OCI-M2 (cell line): ENCODE measurements around the gene CRACDL.

Experiments used
- DNase-seq: peaks from one replicate; lab custom pipeline; 2025; ENCODE audit not compliant: unreplicated experiment; lab: John Stamatoyannopoulos, UW

The CRACDL gene

GRCh38 chr2:98778741-98779483, 157.1 kb downstream of the CRACDL start:
- no peak for DNase-seq

GRCh38 chr2:98778151-98778550, 157.9 kb downstream of the CRACDL start:
- no peak for DNase-seq

GRCh38 chr2:98777710-98778109, 158.3 kb downstream of the CRACDL start:
- DNase-seq: no peak

DNA sequence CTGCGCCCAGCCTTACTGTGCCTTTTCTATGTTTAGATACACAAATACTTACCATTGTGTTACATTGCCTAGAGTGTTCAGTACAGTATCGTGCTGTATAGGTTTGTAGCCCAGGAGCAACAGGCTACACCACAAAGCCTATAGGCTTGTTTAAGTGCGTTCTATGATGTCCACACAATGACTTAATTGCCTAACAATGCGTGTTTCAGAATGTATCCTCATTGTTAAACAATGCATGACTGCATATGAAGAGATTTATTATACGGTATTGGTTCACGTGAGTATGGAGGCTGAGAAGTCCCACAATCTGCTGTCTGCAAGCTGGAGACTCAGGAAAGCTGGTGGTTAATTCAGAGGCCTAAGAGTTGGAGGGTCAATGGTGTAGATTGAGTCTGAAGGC, 158.9 kb downstream of the CRACDL start:
- no peak for DNase-seq

DNA sequence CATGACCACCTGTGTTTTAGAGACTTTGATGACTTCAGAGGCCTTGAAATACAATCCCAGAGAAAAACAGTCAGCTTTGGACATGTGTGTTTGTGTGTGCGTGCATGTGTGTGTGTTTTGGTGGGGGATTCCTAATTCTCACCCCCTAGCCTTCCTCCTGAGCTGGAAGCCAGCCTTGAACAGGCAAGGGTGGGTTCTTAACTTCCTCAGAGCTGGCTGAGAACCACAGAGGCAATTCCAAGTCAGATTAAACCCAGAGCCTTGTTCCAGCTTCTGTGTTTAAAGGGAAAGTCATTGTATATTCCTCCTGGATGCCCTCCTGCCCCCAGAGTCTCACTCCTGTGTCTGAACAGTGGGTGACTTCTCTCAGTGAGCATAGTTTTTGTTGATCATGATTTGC, 159.9 kb downstream of the CRACDL start:
- no peak for DNase-seq

GRCh38 chr2:98775146-98775986, 160.7 kb downstream of the CRACDL start:
- no peak for DNase-seq

- no peak for DNase-seq
Measured at GRCh38 chr2:98773907-98774306, 162.1 kb downstream of the CRACDL start.

- DNase-seq: no peak
Measured at GRCh38 chr2:98773169-98773568, 162.9 kb downstream of the CRACDL start.

DNA sequence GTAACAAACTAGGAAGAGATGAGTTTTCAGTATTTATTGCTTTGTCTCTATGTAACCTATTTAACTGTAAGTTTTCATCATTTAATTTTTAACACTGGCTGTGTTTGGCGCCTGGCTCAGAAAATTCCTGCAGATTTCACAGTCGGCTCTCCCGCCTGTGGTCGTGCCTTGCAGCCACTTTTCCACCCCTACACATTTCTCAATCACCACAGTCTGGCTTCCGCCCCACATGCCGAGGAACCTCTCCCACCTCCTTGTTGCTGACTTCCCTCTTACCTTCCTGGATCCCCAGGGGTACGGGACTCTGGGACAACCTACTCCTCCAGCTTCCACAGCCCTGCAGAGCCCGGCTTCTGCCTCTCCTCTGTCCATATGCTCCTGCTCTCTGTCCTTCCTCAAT, 163.5 kb downstream of the CRACDL start:
- DNase-seq: no peak

GRCh38 chr2:98771721-98772524, 164.1 kb downstream of the CRACDL start:
- DNase-seq: no peak

DNA sequence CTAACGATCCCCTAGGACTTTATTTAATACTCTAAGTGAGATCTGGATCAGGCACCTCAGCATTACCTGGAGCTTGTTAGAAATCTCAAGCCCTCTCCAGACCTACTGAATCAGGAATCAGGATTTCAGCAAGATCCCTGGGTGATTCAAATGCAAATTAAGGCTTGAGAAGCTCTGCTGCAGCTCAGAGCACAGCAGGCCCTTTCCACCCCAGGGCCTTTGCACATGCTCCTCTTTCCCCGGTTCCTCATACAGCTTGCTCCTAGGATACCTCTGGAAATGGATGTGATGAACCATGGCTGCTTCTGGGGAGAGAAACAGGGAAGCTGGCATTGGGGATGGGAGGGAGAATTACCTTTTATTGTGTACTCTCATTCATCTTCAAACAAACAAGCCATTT, 164.8 kb downstream of the CRACDL start:
- no peak for DNase-seq

- DNase-seq: no peak
Measured at GRCh38 chr2:98769784-98770183, 166.2 kb downstream of the CRACDL start.

DNA sequence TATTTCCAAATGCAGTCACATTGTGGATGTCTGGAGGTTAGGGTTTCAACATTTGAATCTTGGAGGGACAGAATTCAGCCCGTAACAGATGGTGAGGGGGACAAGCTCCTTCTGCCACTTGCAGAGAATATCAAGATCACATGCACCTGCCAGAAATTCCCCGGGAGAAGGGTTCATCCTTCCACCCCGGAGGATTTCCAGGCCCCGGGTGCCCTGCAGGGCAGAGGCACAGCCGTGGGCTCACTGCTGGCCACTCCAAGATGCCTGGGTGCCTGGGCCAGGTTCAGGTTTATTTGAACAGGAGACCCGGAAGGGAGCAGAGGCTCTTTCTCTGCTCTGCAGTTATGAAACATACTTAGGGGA, 166.9 kb downstream of the CRACDL start:
- DNase-seq: no peak

DNA sequence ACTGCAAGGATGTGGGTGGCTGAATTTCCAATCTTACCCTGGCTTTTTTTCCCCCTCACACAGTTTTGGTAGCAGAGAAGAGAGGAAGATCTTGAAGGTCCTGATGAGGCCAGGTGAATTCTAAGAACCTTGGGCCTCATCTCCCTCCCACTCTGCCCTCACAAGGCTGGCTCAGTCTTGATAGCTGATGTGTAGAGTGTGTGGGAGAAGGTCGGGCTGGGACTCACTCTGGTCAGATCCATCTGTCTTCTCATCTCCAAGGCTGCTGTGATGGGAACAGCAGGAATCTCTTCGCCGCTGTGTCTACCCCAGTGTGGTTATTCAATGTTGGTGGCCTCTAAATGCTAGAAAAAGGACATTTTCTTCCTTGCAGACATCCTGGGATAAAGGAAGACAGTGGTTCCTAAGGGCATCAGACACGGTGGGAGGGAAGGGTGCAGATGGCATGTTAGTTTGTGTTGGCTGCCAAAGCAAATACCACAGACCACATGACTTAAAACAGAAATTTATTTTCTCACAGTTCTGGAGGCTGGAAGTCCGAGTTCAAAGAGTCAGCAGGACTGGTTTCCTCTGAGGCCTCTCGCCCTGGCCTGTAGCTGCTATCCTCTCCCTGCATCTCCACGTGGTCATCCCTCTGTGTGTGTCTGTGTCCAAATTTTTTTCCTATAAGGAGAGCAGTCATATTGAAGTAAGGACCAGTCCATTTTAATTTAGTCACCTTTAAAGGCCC, 167.5 kb downstream of the CRACDL start:
- no peak for DNase-seq

DNA sequence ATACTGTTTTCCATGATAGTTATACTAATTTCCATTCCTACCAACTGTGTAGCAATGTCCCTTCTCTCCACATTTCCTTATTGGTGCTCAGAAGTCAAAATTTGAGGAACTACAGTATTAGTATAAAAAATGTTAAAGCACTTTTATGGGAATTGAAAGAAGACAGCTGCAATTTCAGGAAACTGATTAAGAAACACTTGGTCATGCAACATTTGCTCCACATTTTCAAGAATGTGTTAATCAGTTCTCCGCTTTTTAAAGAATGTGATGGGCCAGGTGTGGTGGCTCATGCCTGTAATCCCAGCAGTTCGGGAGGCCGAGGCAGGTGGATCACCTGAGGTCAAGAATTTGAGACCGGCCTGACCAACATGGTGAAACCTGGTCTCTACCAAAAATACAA, 171.5 kb downstream of the CRACDL start:
- DNase-seq: no peak

GRCh38 chr2:98763209-98763951, 172.6 kb downstream of the CRACDL start:
- DNase-seq: no peak

GRCh38 chr2:98761909-98762308, 174.1 kb downstream of the CRACDL start:
- no peak for DNase-seq

DNA sequence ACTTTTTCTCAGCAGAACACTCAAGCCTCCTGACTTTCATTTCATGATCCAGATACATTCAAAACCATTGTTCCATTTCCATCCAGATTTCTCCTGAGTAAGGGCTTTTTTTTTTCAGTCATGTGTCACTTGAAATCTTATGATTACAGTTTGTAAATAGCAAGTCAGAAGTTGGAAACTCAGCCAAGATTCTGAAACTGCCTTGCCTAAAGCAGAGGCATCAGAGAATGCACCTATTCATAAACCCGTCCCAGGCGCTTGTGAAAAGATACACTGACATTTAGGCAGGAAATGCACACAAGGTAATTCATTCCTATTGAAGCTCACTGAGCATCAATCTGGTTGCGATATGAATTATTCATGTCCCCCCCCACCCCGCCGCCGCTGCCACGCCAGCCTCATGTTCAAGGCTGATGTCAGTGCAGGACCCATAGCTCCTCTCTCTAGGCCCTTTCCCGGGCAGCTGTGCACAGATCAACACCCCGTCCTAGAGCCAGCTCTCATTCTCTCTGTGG, 174.7 kb downstream of the CRACDL start:
- DNase-seq: no peak

DNA sequence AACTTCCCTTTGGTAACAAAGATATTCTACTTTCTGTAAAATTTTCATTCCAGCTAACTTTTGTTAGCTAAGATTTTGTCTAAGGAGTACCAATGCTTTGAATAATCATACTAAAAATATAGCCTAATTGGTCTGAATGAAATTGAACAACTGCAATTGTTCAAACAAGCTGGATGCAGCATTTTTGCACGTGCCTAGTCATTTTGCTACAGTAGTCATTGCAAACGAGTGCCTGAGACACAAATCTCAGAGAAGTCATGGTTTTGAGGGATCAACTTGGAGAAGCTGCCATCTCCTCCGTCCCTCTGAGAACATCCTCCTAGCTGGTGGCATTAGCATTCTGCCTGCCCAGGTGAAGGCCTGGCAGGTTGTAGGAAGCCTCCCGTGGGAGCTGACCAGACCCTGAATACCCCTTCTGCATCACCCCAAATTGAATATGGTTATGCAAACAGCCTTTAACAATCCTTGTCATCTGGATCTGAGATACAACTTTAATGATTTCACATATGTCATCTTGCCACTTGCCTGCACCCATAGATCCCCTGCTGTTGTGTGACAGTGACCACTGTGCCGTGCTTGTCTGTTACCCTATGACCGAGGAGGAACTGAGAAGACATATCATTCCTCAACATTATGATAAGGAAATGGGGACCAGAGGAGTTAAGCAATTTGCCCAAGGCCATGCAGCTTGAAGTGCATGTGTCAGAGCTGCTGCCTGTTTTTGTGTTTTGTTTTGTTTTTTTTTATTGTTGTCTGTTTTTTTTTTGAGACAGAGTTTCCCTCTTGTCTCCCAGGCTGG, 176.0 kb downstream of the CRACDL start:
- DNase-seq: no peak
